GM21367 (cell line): ENCODE data around the gene TNFRSF1B.

Experiments used
- ATAC-seq: cut with Tn5 transposase; IDR thresholded peaks from one replicate; pipeline ENCODE4 v1.9.1; 2021; ENCODE audit not compliant: unreplicated experiment

The TNFRSF1B gene

DNA sequence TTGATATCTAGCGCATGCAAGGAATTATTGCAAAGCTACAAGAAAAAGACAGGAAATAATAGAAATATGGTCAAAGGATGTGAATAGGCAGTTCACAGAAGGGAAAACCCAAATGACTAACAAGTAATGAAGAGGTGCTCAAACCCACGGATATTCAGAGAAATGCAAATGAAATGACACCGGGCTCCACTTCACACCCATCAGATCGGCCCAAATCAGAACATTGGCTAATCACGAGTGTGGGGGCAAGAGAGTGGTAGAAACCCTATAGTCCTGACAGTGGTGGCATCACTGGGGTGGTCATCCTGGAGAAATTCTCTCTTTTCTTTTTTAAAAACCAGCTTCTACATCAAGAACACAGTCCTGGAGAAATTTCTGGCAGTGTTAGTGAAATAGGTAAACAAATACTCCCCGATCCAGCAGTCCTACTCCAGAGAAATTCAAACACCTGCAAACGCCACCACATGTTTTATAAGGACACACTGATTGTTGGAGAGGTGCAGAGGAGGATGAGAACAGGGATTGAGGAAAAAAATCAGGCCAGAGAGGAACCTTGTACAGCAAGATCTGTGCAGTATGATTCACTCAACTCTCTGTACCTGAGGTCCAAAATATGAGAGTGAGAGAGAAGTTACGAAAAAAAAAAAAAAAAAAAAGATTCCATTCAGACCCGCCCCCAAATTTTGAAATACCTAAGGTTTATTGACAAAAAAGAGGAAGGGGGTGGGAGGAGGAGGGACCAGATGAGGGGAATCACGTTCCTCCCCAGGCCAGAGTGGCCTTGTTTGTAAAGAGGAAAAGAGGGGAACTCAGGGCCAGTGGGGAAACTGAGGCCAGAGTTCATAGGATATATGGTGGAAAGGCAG is 9.2 kb upstream of the TNFRSF1B start:
- no peak for ATAC-seq

DNA sequence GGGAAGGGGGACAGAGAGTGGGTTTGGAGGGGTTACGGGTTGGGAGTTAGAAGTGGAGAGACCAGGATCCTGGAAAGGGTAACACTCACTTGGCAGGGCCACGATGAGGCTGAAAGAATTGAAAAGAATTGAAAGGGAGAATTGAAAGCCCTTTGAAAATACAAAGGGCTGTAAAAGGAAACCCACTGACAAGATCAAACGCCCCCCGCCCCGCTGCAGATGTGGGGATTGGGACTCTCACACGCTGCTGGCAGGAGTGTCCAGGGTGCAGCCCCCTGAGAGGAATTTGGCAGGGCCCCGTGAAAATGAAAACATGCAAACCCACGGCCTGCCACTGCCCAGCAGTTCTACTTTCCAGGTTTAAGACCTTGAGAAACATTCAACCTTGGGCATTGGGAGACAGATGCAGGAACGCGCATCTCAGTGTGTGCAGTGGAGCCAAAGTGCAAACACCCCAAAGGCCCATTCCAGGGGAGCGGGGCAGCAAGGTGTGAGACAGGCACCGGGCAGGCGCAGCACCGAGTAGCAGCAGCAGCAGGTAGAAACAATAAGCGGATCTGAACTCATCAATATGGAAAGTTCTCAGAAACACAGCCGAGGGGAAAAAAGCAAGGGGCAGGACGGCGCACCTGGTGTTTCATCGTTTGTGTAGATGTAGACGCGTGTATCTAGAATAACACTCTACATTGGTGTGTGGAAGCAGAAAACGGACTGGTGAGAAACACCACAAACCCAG is 8.3 kb upstream of the TNFRSF1B start:
- no peak for ATAC-seq

DNA sequence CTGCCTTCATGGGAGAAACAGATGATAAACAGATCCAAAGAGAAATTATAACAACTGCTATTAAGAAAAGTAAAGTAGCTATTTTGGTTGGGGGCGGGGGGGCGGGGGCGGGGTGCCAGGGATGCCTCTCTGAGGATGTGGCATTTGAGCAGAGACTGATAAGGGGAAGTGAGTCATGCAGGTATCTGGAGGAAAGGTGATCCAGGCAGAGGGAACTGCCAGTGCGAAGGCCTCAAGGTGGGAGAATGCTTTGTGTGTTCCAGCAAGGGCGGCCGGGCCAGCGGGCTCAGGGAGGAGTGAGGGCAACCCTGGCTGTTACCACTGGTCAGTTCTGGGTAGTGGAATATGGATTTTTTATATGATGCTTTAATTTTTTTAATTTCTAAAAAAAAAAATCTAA is 7.0 kb upstream of the TNFRSF1B start:
- no peak for ATAC-seq

DNA sequence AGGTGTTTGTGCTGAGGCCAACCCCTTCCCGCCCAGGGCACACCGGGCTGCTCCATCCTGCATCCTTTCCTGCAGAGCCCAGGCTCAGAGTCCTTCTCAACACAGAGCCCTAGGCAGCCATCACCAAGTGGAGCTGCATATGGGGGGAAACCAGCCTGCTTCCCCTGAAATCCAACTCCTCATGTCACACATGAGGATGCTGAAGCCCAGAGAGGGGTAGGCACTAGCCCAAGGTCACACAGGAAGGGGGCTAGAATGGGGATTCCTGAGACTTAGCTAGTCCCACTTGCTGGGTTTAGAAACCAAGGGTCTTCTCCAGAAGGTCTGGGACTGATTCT is 5.5 kb upstream of the TNFRSF1B start:
- ATAC-seq: no peak

DNA sequence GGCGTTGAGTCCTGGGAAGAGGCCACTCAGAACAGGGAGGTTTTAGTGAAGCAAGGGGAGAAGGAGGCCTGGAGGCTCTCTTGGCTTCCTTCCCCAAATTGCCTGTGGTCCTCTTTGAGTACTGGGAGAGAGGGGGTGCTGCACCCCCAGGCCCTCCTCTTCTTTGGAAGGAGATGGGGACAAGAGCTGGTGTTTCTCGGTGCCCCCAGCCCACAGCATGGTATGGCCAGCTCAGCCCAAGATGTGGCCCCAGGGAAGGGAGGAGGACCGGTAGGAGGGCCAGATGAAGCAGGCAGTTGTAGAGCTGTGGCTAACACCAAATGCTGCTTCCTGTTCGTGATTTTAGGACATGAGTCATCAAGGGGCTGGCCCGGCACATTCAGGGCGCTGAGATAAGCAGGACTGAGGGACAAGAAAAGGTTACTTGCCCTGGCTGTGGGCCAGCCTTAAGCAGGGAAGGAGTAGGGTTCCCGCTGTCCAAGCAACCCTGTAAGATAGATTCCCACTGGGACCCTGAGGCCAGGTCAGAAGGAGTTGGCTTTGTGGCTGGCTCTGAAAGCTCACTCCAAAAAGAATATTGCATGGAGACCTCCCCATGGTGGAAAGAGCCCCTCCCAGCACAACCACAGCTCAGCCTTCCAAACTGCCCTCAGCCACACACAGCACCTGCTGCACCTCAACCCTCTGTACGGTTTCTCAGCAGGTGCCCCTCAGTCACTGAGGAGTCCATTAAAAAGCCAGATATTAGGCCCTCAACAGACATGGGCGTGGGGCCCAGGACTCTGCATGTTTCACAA is 4.9 kb upstream of the TNFRSF1B start:
- ATAC-seq: peak; percentile 57

DNA sequence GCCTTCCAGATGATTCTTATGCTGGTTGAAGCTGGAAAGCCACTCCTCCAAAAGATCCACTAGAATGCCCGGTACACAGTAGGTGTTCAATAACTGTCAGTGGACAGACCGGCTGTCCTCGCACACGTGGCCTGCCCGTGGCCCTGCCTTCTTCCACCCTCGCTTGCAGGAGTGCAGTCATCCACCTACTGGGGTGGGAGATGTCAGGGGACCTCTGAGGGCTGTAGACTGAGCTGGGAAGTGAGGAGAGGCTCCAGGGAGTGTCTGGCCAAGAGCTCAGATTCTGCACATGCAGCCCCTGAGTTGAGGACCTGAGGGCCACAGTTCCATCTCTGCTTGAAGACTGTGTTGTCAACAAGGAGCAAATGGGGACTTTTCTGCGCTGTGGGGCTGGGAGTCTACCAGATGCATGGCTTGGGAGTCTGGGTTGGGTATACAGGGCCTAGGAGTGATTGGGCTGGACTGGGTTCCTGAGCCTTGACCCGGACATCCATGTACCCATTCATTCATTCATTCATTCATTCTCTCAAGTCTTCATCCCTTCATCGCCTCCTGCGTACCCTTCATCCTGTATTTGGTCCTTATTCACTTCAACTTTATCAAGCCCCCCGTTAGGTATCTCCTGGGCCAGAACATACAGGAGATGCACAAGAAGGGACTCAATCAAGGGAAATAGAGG is 4.2 kb upstream of the TNFRSF1B start:
- no peak for ATAC-seq

DNA sequence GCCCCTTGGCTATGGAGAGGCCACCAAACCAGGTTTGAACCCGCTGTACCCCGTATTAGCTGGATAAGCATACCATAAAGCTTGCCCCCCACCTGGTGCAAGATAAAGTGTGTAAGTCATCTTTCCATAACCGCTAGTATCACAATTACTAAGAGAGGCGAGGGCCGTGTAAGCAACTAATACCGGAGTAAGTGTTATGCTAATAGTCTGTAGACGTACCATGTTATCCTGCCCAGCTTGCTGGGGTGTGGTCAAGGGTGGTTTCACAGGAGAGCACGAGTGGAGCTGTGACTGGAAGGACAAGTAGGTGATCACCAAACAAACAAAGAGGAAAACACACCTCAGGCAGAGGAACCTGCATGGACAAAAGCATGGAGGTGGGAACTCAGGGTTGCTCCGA is 3.6 kb upstream of the TNFRSF1B start:
- ATAC-seq: no peak

DNA sequence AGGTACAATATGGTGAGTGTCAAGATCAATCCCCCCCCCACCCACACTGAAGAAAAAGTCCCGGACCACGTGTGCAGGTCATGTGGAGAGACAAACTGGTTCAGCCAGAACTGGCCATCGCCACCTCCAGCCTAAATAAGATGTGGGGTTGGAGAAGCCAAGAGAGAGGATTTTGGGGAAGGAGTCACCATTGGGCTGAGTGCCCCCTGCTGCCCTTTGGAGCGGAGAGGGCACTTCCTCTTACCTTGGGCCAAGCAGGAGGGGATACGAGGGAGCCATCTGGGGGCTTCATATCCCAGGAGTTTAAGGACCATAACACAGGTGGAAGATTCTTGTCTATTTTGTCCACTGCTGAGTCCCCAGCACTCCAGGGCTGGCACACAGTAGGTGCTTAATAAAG is 2.6 kb upstream of the TNFRSF1B start:
- ATAC-seq: no peak

DNA sequence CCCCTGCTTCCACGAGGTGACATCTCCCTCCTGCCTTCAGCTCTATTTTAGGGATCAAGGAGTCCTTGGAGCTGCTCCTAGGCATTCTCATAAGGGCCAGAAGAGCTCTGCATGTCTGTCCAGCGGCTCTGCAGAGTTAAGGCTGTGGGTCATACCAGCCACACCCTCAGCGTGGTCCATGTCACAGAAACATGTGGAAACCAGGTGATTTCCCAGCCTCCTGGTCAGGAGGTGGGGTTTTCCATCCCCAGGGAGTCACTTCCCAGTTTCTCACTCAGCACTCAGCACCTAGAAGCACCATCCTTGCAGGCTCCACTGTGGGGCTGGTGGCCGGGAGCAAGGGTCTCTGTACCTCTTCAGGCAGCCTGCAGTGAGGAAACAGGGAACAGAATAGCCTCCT is 1.4 kb upstream of the TNFRSF1B start:
- ATAC-seq: no peak

DNA sequence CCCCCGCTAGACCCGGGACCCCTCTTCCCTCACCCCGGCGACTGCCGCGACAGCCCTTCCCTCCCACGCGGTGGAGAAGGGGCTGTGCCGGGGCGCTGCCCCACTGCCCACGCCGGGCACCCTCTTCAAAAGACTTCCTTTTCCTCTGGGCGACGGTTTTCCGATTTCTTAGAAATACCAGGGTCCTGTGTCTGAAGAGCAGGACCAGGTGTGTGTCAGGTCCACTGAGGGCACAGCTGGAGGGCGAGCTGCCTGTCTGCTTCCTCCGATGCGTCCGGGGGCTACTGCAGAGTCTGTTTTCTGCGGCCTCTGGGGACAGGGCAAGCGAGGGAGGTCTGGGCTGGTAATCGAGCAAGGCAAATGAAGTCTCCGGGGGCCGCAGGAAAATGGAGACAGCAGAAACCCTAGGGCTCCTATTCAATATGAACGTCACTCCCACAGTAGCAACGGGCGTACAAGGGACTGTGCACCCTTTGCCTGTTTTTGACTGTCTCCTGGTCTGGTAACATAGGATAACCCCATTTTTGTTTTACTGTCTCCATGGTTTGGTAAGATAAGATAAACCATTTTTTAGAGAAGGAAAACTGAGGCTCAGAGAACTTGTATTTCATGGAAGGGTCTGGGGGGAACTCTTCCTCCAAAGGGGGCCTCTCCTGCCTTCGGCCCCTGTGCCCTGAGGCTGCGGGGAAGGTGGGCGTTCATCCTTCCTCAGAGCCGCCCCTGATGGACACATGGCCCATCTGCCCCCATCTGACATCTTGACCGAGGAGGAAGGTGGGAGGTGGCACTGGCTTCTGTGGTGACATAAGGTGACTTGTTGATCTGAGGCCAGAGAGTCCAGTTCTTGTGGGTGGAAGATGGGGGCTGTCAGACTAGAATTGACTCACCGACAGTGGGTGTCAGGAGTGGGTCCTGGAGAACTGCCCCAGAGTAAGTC is 970 bp downstream of the TNFRSF1B start:
- ATAC-seq: no peak

DNA sequence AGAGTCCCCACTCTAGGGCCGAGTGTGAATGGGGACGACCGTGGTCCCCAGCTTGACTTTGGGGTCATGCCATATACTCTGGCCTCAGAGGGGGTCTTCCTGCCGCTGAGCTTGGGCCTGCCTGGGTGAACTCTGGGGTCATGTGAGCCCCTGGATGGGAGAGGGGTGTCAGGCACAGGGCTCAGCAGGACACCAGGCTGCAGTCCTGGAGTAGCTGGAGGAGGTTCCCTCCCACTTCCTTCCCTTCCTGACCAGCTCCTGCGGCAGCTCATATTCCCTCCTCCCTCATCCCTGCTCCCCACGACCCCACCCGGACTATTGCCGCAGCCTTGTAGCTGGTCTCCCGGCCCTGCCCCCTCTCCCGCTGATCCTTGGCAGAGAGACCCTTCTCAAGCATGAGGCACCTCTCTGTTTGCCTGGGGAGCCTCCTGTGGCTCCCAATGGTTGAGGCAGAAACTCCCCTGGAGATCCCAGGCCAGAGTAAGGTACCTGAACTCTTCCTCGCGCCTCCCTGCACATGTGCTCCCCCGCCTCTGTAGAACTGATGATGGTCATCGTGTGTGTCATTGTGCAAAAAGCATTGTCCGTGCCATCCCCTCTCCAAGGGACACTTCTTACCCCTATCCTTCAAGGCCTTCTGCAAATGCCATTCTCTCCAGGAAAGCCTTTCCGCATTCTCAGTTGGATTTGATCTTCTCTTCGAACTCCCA is 1.8 kb downstream of the TNFRSF1B start:
- ATAC-seq: no peak

DNA sequence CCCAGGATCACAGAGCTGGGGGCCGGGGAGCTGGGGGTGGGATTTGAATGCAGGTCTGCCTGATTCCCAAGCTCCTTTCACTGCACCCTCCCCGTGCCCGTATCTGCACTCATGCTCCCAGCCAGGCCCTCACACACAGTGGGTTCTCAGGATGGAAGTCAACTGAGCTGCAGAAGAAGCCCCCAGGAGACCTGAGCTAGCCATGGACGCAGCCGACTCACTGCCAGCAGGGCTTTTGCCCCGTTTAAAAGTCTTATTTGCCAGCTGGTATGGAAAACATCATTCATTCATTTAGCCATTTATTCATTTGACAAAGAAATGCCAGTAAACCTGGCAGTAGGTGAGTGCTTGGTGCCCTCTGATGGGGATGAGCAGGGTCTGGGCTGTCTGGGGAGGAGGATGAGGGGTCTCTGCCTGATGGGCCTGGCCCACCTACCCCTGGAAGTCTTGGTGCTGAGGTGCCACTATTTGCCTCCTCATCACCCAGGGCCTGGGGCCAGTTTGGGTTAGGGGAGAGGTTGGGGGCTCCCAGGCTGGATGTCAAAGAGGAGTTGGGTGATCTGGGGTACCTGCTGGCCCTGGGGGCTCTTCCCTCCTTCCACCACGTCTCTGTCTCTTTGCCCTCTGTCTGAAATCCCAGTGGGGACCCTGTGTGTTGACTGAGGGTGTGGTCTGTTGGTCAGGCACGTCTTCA is 2.8 kb downstream of the TNFRSF1B start:
- ATAC-seq: no peak

DNA sequence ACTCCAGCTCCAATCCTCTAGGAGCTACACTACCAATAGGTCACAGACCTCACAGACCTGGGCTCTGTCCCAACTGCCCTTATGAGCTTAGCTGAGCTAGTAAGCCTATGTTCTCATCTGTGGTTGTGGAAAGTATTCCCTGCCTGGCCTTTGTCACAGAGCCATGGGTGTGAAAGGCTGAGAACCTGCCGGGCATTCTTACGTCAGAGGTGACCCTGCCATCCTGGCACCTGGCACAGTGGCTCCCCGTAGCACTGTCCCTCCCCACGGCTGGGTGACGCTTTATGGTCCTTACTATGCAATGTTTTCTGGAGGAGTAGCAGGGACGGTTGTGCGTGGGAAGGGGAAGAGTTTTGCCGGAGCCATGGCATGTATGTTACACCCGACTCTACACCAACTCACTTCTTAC is 3.5 kb downstream of the TNFRSF1B start:
- ATAC-seq: no peak

DNA sequence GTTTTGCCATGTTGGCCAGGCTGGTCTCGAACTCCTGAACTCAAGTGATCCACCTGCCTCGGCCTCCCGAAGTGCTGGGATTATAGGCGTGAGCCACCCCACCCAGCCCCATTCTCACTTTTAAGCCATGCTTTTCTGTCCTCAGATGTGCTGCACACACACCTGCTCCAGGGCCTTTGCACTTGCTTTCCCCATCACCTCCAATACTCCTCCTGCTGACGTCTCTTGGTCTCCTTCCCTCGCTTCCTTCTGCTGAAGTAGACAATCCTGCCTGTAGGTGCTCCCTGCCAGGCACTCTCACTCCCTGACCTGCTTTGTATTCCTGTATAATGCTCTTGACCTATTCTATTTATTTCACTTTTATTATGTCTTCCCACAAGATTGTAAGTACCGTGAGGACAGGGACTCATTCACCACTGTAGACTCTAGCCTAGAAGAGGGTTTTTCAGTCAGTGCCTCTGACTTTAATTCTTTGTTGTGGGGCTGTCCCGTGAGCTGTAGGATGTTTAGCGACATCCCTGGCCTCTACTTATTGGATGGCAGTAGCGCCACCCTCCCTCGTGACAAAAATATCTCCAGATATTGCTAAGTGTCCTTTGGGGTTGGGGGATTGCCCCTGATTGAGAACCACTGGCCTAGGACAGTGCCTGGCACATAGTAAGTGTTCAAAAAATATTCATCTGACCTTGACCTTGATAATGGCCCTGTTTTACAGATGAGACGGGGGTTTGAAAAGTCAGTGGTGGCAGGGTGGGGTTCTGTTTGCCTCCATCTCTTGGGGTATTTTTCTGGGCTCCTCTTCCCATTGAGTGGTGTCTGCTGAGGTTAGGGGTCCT is 4.6 kb downstream of the TNFRSF1B start:
- no peak for ATAC-seq

DNA sequence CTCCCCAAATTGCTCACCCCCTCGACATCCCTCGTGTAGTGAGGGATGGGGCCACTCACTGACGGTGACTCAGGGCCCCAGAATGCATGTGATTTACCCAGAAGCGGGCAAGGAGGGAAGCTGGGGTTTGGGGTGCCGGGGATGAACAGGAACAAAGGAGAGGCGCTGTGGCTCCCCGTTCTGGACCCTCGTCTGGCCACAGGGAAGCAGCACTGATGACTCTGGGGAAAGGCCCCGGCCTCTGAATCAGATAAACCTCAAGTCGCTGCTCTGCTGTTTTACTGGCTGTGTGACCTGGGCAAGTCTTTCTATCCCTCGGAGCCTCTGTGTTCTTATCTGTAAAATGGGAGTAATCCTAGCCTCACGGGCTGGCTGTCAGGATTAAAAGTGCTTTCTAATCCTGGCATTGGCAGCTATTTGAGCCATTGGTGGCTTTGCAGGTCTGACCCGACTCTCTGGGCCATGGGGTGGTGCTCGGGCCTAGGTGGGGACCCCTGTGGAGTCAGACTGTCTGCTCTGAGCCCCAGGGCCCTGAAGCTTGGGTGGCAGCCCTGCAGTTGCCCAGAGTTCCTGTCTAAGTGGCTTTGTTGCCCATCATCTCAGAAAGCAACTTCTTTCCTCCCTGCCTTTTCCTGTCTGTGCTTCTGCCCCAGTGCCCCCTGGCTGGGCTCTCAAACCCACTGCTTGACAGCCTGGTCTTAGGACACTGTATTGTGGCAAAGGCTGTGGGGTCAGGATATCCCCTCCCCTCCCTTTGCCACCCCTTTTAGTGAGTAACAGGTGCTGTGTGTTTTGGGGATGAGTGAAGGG is 5.5 kb downstream of the TNFRSF1B start:
- ATAC-seq: no peak

DNA sequence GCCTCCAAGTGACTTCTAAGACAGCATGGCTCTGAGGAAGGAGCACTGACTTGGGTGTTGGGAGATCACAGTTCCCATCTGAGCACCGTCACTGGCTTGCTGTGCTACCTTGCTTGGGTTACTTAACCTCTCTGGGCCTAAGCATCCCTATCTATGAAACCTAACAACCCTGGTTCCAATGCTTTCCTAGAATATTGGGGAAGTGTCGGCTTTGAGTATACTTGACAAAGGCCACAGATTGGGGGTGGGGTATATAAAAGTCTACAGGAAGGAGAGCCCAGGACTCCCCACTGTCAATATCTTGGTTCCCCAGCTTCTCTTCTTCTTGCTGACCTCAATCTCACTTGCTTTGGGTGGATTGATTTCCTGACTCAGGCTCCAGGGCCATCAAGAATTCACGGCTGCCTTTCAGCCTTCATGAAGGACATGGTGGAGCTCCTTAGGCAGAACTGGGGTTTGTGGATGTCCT is 6.3 kb downstream of the TNFRSF1B start:
- no peak for ATAC-seq

DNA sequence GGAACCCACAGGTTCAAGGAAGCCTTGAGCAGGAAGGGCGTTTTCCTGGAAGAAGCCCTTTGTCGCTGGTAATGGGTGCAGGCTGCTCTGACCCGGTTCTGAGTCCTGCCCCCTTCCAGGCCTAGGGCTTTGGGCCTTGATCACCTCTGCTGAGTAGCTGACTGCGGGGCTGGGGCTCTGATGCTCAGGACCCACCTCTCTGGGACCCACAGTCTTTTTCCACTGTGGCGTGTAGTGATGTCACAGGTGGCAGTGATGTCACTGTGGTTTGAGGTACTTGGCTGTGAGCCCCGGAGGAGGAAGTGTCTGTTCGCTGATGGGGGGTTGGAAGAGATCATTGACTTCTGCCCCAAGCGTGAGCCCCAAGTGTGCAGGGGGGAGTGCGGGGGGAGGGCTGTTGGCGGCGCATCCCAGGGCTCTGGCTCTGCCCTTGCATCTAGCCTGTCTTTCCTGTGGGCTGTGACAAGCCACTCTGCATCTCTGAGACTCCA is 6.9 kb downstream of the TNFRSF1B start:
- no peak for ATAC-seq
